SH-SY5Y (cell line): ENCODE data around the gene LRRC17.

ENCODE experiments used
- GATA2 ChIP-seq: IDR thresholded peaks from 2 replicates; pipeline ENCODE4 v1.6.1; 2011; ENCODE audit warnings: mild to moderate bottlenecking, low read depth, low read length
- GATA3 ChIP-seq: IDR thresholded peaks from 2 replicates; pipeline ENCODE4 v1.6.1; 2011; ENCODE audit warnings: low read depth, mild to moderate bottlenecking, low read length, moderate library complexity

LRRC17 gene

GRCh38 chr7:102917436-102918353, 4.9 kb downstream of the LRRC17 start:
- TF ChIP-seq GATA3 (no peak), GATA2 (no peak)

GRCh38 chr7:102918845-102919244, 6.0 kb downstream of the LRRC17 start:
- TF ChIP-seq GATA2, result no peak
- no peak for TF ChIP-seq GATA3

GRCh38 chr7:102925976-102926782, 13.4 kb downstream of the LRRC17 start:
- TF ChIP-seq GATA3 (no peak), GATA2 (peak; percentile 24; the same call in 1 of the 2 replicates)

- no peak for TF ChIP-seq GATA2
- TF ChIP-seq GATA3, result no peak
Observed at GRCh38 chr7:102926783-102927140, 14.0 kb downstream of the LRRC17 start.

GRCh38 chr7:102927312-102927933, 14.6 kb downstream of the LRRC17 start:
- no peak for TF ChIP-seq GATA2

GRCh38 chr7:102931757-102932156, 19.0 kb downstream of the LRRC17 start:
- TF ChIP-seq GATA2 (no peak), GATA3 (no peak)

- TF ChIP-seq GATA2 (no peak), GATA3 (no peak)
Observed at GRCh38 chr7:102933763-102934162, 21.0 kb downstream of the LRRC17 start.

- TF ChIP-seq GATA3, result no peak
- no peak for TF ChIP-seq GATA2
Observed at GRCh38 chr7:102934239-102934638, 21.4 kb downstream of the LRRC17 start.

GRCh38 chr7:102934701-102935100, 21.9 kb downstream of the LRRC17 start:
- TF ChIP-seq GATA3 (no peak), GATA2 (no peak)

GRCh38 chr7:102935450-102936115, 22.8 kb downstream of the LRRC17 start:
- peak; percentile 67 for TF ChIP-seq GATA3
- TF ChIP-seq GATA2, result peak; percentile 42; the same call in 1 of the 2 replicates

GRCh38 chr7:102938679-102939078, 25.9 kb downstream of the LRRC17 start:
- TF ChIP-seq GATA2 (no peak), GATA3 (no peak)

GRCh38 chr7:102942181-102942866, 29.5 kb downstream of the LRRC17 start:
- TF ChIP-seq GATA3 (no peak), GATA2 (no peak)

GRCh38 chr7:102942868-102943267, 30.1 kb downstream of the LRRC17 start:
- TF ChIP-seq GATA2 (peak; percentile 28; the same call in 1 of the 2 replicates), GATA3 (peak; percentile 28; the same call in 1 of the 2 replicates)
